A549 (cell line): ENCODE results near the gene CHFR. TPM values are rescaled to one million over a fixed set of nuclear protein-coding genes. Genes with fewer than 3 reads are reported as not detected.

Source experiments
- ATAC-seq, 2 experiments: fragments of 200-7000 bp in 1 of 2; fragments of >200 bp in 1 of 2; cut with Nextera tagmentation in 1 of 2; cut with Tn5 transposase in 1 of 2; 3 replicates each; pipeline versions ENCODE4 v1.8.0 to v1.9.1; 2018 to 2020; ENCODE audit warnings: mild to moderate bottlenecking in 1 of 2, moderate library complexity in 1 of 2
- CTCF ChIA-PET: fragments of 300-600 bp; sonication (Branson Sonifier 250); formaldehyde crosslinking; extraction: SDS; loops from one replicate; lab custom pipeline; 2021; ENCODE audit warnings: antibody characterized with exemption, inconsistent platforms; lab: Yijun Ruan, JAX
- POLR2A ChIA-PET: fragments of 350-600 bp; formaldehyde crosslinking; extraction: SDS; loops from one replicate; lab custom pipeline; 2021; ENCODE audit warnings: antibody characterized with exemption, inconsistent platforms; lab: Yijun Ruan, JAX
- DNase-seq, 2 experiments: peaks; one replicate each; pipeline versions ENCODE4 v3.0.0 to v3.0.0-alpha.2; 2011 to 2016; ENCODE audit warnings: low read depth in 1 of 2, low spot score in 1 of 2
- FAIRE-seq: peaks from 2 replicates; lab custom pipeline; 2011; peaks lifted over from hg19 to GRCh38; lab: Jason Lieb, UNC
- H3K27ac ChIP-seq, 2 experiments: fragments of >200 bp; sonication (Bioruptor Twin); formaldehyde crosslinking; 3 replicates each; pipeline ENCODE4 v1.5.1; 2016 to 2017
- H3K4me1 ChIP-seq: fragments of >200 bp; sonication (Bioruptor Twin); formaldehyde crosslinking; 3 replicates; pipeline ENCODE4 v1.6.1; 2016
- H3K4me2 ChIP-seq: fragments of >200 bp; sonication (Bioruptor Twin); formaldehyde crosslinking; 3 replicates; pipeline ENCODE4 v1.6.1; 2016
- H3K4me3 ChIP-seq: fragments of >200 bp; sonication (Bioruptor Twin); formaldehyde crosslinking; 3 replicates; pipeline ENCODE4 v1.5.1; 2016
- H3K9me3 ChIP-seq: fragments of >200 bp; sonication (Bioruptor Twin); formaldehyde crosslinking; 3 replicates; pipeline ENCODE4 v1.6.1; 2016
- BHLHE40 ChIP-seq: IDR thresholded peaks from 2 replicates; pipeline ENCODE4 v1.6.1; 2012; ENCODE audit warnings: low read depth, low read length, inconsistent platforms
- CBX8 ChIP-seq: fragments of 200-600 bp; sonication (generic); IDR thresholded peaks from 2 replicates; pipeline ENCODE4 v1.6.1; 2016
- CHD4 ChIP-seq: fragments of 200-600 bp; sonication (generic); IDR thresholded peaks from 2 replicates; pipeline ENCODE4 v1.6.1; 2016; ENCODE audit warnings: antibody characterized with exemption, mild to moderate bottlenecking, borderline replicate concordance
- E2F6 ChIP-seq: IDR thresholded peaks from 2 replicates; pipeline ENCODE4 v1.6.1; 2012; ENCODE audit warnings: low read depth, borderline replicate concordance
- EHF ChIP-seq: fragments of 250-450 bp; sonication (Bioruptor Pico); IDR thresholded peaks from 2 replicates; pipeline ENCODE4 v1.5.0; 2020; ENCODE audit warnings: mild to moderate bottlenecking
- EHMT2 ChIP-seq: fragments of 200-600 bp; sonication (generic); IDR thresholded peaks from 2 replicates; pipeline ENCODE4 v1.6.1; 2016; ENCODE audit warnings: antibody characterized with exemption, low read depth, mild to moderate bottlenecking, moderate library complexity
- ELK1 ChIP-seq: fragments of 150-350 bp; IDR thresholded peaks from 2 replicates; pipeline ENCODE4 v1.6.1; 2014; ENCODE audit warnings: low read depth, mild to moderate bottlenecking, low read length
- ESRRA ChIP-seq: fragments of 150-350 bp; IDR thresholded peaks from 2 replicates; pipeline ENCODE4 v1.6.1; 2014; ENCODE audit warnings: mild to moderate bottlenecking, low read length, borderline replicate concordance
- FOSL2 ChIP-seq, 2 experiments: fragments of 450-650 bp in 1 of 2; fragments of >200 bp in 1 of 2; sonication (Bioruptor Twin) in 1 of 2; formaldehyde crosslinking; IDR thresholded peaks; 2 replicates each; pipeline versions ENCODE4 v1.5.0 to v1.6.1; 2016 to 2020; ENCODE audit warnings: mild to moderate bottlenecking in 1 of 2, moderate library complexity in 1 of 2
- HMGXB4 ChIP-seq: fragments of 250-450 bp; sonication (Bioruptor Pico); IDR thresholded peaks from 2 replicates; pipeline ENCODE4 v1.5.0; 2021; ENCODE audit warnings: mild to moderate bottlenecking, moderate library complexity, borderline replicate concordance
- HOXA7 ChIP-seq: fragments of 250-450 bp; sonication (Bioruptor Pico); IDR thresholded peaks from 2 replicates; pipeline ENCODE4 v1.5.0; 2020; ENCODE audit warnings: mild to moderate bottlenecking, moderate library complexity
- NPAS2 ChIP-seq: fragments of 250-450 bp; sonication (Bioruptor Pico); IDR thresholded peaks from 2 replicates; pipeline ENCODE4 v1.8.0; 2022; ENCODE audit warnings: mild to moderate bottlenecking, moderate library complexity, borderline replicate concordance
- RARB ChIP-seq: fragments of 250-450 bp; sonication (Bioruptor Pico); IDR thresholded peaks from 2 replicates; pipeline ENCODE4 v1.8.0; 2021; ENCODE audit warnings: mild to moderate bottlenecking, moderate library complexity
- REST ChIP-seq: fragments of 200-600 bp; sonication (generic); IDR thresholded peaks from 2 replicates; pipeline ENCODE4 v1.6.1; 2016; ENCODE audit warnings: antibody characterized with exemption, mild to moderate bottlenecking, moderate library complexity
- SMC3 ChIP-seq: fragments of >200 bp; sonication (Bioruptor Twin); formaldehyde crosslinking; IDR thresholded peaks from 3 replicates; pipeline ENCODE4 v1.6.1; 2018; ENCODE audit warnings: inconsistent platforms
- SREBF2 ChIP-seq: fragments of 450-650 bp; IDR thresholded peaks from 2 replicates; pipeline ENCODE4 v1.6.1; 2014; ENCODE audit warnings: mild to moderate bottlenecking, moderate library complexity
- ZC3H11A ChIP-seq: fragments of 450-650 bp; IDR thresholded peaks from 2 replicates; pipeline ENCODE4 v1.6.1; 2014; ENCODE audit warnings: antibody characterized with exemption, mild to moderate bottlenecking
- ZFP36 ChIP-seq: fragments of 450-650 bp; IDR thresholded peaks from 2 replicates; pipeline ENCODE4 v1.6.1; 2014; ENCODE audit warnings: borderline replicate concordance; ENCODE audit not compliant: partially characterized antibody
- ZNF302 ChIP-seq: fragments of 250-450 bp; sonication (Bioruptor Pico); IDR thresholded peaks from 2 replicates; pipeline ENCODE4 v1.9.0; 2021; ENCODE audit warnings: inconsistent platforms, mild to moderate bottlenecking, moderate library complexity
- WGBS: methylation state at CpG from one replicate; pipeline ENCODE4 v1.1.6; 2017; ENCODE audit errors: missing lambda C conversion rate; 5-methylcytosine and 5-hydroxymethylcytosine counted together
- polyA plus RNA-seq, 4 experiments: library from polyadenylated mRNA; depleted of rRNA in 3 of 4; stranded (reverse); fragments of >200 nt; fragmentation: RNase III in 1 of 4; extraction: RNeasy Plus Mini Kit Qiagen cat#74134 plus additional on column Dnase treatment in 1 of 4; gene quantifications; 2 replicates in 3 of 4; 3 replicates in 1 of 4; pipeline ENCODE4 v1.2.3, GENCODE V29; 2011 to 2017
- TF ChIP-seq, protein P1 (sequence below): fragments of >200 bp; sonication (Bioruptor Twin); formaldehyde crosslinking; IDR thresholded peaks from 2 replicates; pipeline ENCODE4 v1.6.1; 2016

CHFR gene
- polyA plus RNA-seq, 2 of the 4 experiments (the other 2 are of a cell fraction): 20.9 to 38.8 TPM

GRCh38 chr12:132872073-132872855 is 15.1 kb downstream of the CHFR start:
- Histone ChIP-seq H3K4me1 (no peaks in the 10 kb centered on the region), H3K4me2 (no peak overlapping the region), H3K27ac (no peak overlapping the region), H3K9me3 (peaks cover 11% of the 10 kb centered on the region; the same call in 2 of the 3 replicates), H3K4me3 (no peak overlapping the region)
- no peak for FAIRE-seq
- WGBS: 92% methylated on average over 21 of the region's 21 CpGs
- CTCF ChIA-PET: interaction anchor here (1.1 to 1.3 kb wide), 2 partner anchors 11 to 62 kb away, joined by 3 to 4 read pairs; no protein-coding TSS in a partner anchor
- no peak for DNase-seq
- POLR2A ChIA-PET: no interaction called here
- TF ChIP-seq RARB (CRISPR knock-in tag): no peak
- TF ChIP-seq EHF (CRISPR knock-in tag): no peak
- no peak for TF ChIP-seq ELK1
- TF ChIP-seq CBX8: no peak
- no peak for TF ChIP-seq REST
- no peak for TF ChIP-seq BHLHE40
- TF ChIP-seq E2F6: no peak
- TF ChIP-seq HMGXB4 (CRISPR knock-in tag): no peak
- TF ChIP-seq ZNF302 (CRISPR knock-in tag): no peak
- TF ChIP-seq HOXA7 (CRISPR knock-in tag): no peak
- no peak for TF ChIP-seq ZC3H11A
- TF ChIP-seq, protein P1, sequence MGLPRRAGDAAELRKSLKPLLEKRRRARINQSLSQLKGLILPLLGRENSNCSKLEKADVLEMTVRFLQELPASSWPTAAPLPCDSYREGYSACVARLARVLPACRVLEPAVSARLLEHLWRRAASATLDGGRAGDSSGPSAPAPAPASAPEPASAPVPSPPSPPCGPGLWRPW: no peak
- no peak for TF ChIP-seq SMC3
- peak; percentile 28 to 30; a peak in 3 of 6 replicates for ATAC-seq

- WGBS: 94% methylated on average over 14 of the region's 14 CpGs
- no peak for FAIRE-seq
- CTCF ChIA-PET: no interaction called here
Measured at GRCh38 chr12:132869551-132869950, 17.9 kb downstream of the CHFR start.

More at GRCh38 chr12:132869551-132869950, 17.9 kb downstream of the CHFR start:
- no peak for DNase-seq
- Histone ChIP-seq H3K4me3 (no peak overlapping the region), H3K4me1 (no peaks in the 10 kb centered on the region), H3K27ac (no peak overlapping the region), H3K9me3 (peaks cover 35% of the 10 kb centered on the region), H3K4me2 (no peak overlapping the region)
- ATAC-seq: no peak
- TF ChIP-seq ZFP36: no peak
- TF ChIP-seq ZNF302 (CRISPR knock-in tag): no peak
- TF ChIP-seq CHD4: no peak
- no peak for TF ChIP-seq ESRRA
- no peak for TF ChIP-seq HMGXB4 (CRISPR knock-in tag)
- TF ChIP-seq EHMT2: no peak
- no peak for TF ChIP-seq FOSL2 (IDR thresholded peaks at IDR 0.05)
- no peak for TF ChIP-seq FOSL2 (CRISPR knock-in tag; IDR thresholded peaks at IDR 0.05)
- no peak for TF ChIP-seq SREBF2
- no peak for TF ChIP-seq NPAS2
- no peak for TF ChIP-seq HOXA7 (CRISPR knock-in tag)
- no peak for TF ChIP-seq REST
- POLR2A ChIA-PET: no interaction called here
